H1 (cell line): ENCODE results near the gene OPA3. TPM values are rescaled to one million over a fixed set of nuclear protein-coding genes. Genes with fewer than 3 reads are reported as not detected.

Experiments used
- CTCF ChIA-PET: fragments of 300-600 bp; sonication (Branson Sonifier 250); formaldehyde crosslinking; loops from one replicate; lab custom pipeline; 2021; ENCODE audit not compliant: partially characterized antibody; lab: Charles Lee
- POLR2A ChIA-PET: fragments of 300-600 bp; sonication (Branson Sonifier 250); formaldehyde crosslinking; loops from one replicate; lab custom pipeline; 2021; ENCODE audit warnings: inconsistent platforms; ENCODE audit not compliant: partially characterized antibody; lab: Charles Lee
- DNase-seq, 2 experiments: peaks; one replicate each; pipeline versions ENCODE4 v3.0.0 to v3.0.0-alpha.2; 2010 to 2022; ENCODE audit warnings: low spot score in 2 of 2, low read depth in 1 of 2, mixed read lengths in 1 of 2
- FAIRE-seq: peaks from 2 replicates; lab custom pipeline; 2011; peaks lifted over from hg19 to GRCh38; lab: Jason Lieb, UNC
- H2AFZ ChIP-seq: 2 replicates; pipeline ENCODE4 v1.8.1; 2012; ENCODE audit warnings: low read length, inconsistent platforms
- H2AK5ac ChIP-seq: 2 replicates; pipeline ENCODE4 v1.6.1; 2013; ENCODE audit warnings: low read depth, low read length
- H2BK120ac ChIP-seq: replicated peaks from 2 replicates; pipeline ENCODE3; 2013; ENCODE audit warnings: low read depth, low read length, inconsistent platforms
- H2BK12ac ChIP-seq: 2 replicates; pipeline ENCODE4 v1.6.1; 2013; ENCODE audit warnings: low read depth, low read length
- H2BK15ac ChIP-seq: 2 replicates; pipeline ENCODE4 v1.6.1; 2013; ENCODE audit warnings: low read length
- H2BK20ac ChIP-seq: 2 replicates; pipeline ENCODE4 v1.6.1; 2013; ENCODE audit warnings: low read length
- H2BK5ac ChIP-seq: 2 replicates; pipeline ENCODE4 v1.6.1; 2013; ENCODE audit warnings: low read depth, low read length
- H3K14ac ChIP-seq: 2 replicates; pipeline ENCODE4 v1.6.1; 2013; ENCODE audit warnings: inconsistent platforms; ENCODE audit not compliant: insufficient read length
- H3K18ac ChIP-seq: 2 replicates; pipeline ENCODE4 v1.6.1; 2013; ENCODE audit warnings: low read length; ENCODE audit errors: extremely low read depth
- H3K23ac ChIP-seq: 2 replicates; pipeline ENCODE4 v1.6.1; 2013; ENCODE audit warnings: inconsistent platforms; ENCODE audit not compliant: insufficient read length
- H3K23me2 ChIP-seq: 2 replicates; pipeline ENCODE4 v1.6.1; 2013; ENCODE audit warnings: low read depth, low read length
- H3K27ac ChIP-seq: 2 replicates; pipeline ENCODE4 v1.6.1; 2011; ENCODE audit warnings: low read depth, low read length, inconsistent platforms
- H3K27me3 ChIP-seq, 4 experiments: replicated peaks in 1 of 4; 1 replicate in 1 of 4; 2 replicates in 3 of 4; pipeline versions ENCODE4 v1.6.1 to v1.8.1; 2011 to 2013; ENCODE audit warnings: low read length in 3 of 4, mild to moderate bottlenecking in 3 of 4, inconsistent platforms in 2 of 4, mixed read lengths in 2 of 4, moderate library complexity in 1 of 4; ENCODE audit not compliant: control insufficient read depth in 3 of 4, insufficient read depth in 3 of 4; ENCODE audit errors: extremely low read depth in 1 of 4
- H3K36me3 ChIP-seq, 4 experiments: 2 replicates each; pipeline versions ENCODE4 v1.6.1 to v1.8.1; 2011 to 2013; ENCODE audit warnings: mild to moderate bottlenecking in 4 of 4, low read length in 3 of 4, moderate library complexity in 2 of 4, control low read depth in 1 of 4, inconsistent platforms in 1 of 4; ENCODE audit not compliant: insufficient read depth in 4 of 4, control insufficient read depth in 2 of 4
- H3K4ac ChIP-seq: replicated peaks from 2 replicates; pipeline ENCODE3; 2013; ENCODE audit warnings: low read length, low read depth, mixed read lengths, inconsistent platforms; ENCODE audit not compliant: insufficient read length
- H3K4me1 ChIP-seq, 4 experiments: replicated peaks in 1 of 4; 1 replicate in 1 of 4; 2 replicates in 3 of 4; pipeline versions ENCODE4 v1.6.1 to v1.8.1; 2011 to 2013; ENCODE audit warnings: low read length in 3 of 4, inconsistent platforms in 2 of 4, mixed read lengths in 1 of 4; ENCODE audit not compliant: insufficient read depth in 4 of 4, control insufficient read depth in 3 of 4
- H3K4me2 ChIP-seq, 2 experiments: 2 replicates each; pipeline versions ENCODE4 v1.6.1 to v1.8.1; 2011 to 2013; ENCODE audit warnings: low read depth in 2 of 2, low read length in 2 of 2, control low read depth in 1 of 2, inconsistent platforms in 1 of 2, mild to moderate bottlenecking in 1 of 2; ENCODE audit not compliant: insufficient read depth in 1 of 2
- H3K4me3 ChIP-seq, 4 experiments: fragments of 200-600, 300-600 bp in 1 of 4; sonication (generic), shearing (Covaris generic), sonication (Bioruptor Twin) in 1 of 4; 2 replicates each; pipeline versions ENCODE4 v1.5.1 to v1.8.1; 2011 to 2016; ENCODE audit warnings: low read length in 4 of 4, low read depth in 3 of 4, control low read depth in 2 of 4, inconsistent platforms in 2 of 4, mild to moderate bottlenecking in 2 of 4, mixed read lengths in 1 of 4, moderate library complexity in 1 of 4; ENCODE audit not compliant: insufficient read depth in 2 of 4; ENCODE audit errors: extremely low read depth in 1 of 4
- H3K56ac ChIP-seq: replicated peaks from 2 replicates; pipeline ENCODE3; 2013; ENCODE audit warnings: low read depth, mild to moderate bottlenecking, mixed read lengths, low read length, inconsistent platforms; ENCODE audit not compliant: insufficient read length
- H3K79me1 ChIP-seq: 2 replicates; pipeline ENCODE4 v1.6.1; 2013; ENCODE audit warnings: low read depth, low read length, control low read depth
- H3K79me2 ChIP-seq, 2 experiments: 2 replicates each; pipeline versions ENCODE4 v1.6.1 to v1.8.1; 2012 to 2013; ENCODE audit warnings: low read length in 2 of 2, mild to moderate bottlenecking in 2 of 2, inconsistent platforms in 1 of 2; ENCODE audit not compliant: insufficient read depth in 2 of 2, control insufficient read depth in 1 of 2
- H3K9ac ChIP-seq, 4 experiments: replicated peaks in 1 of 4; 1 replicate in 1 of 4; 2 replicates in 3 of 4; pipeline versions ENCODE4 v1.6.1 to v1.8.1; 2011 to 2013; ENCODE audit warnings: low read depth in 3 of 4, low read length in 3 of 4, control low read depth in 2 of 4, mild to moderate bottlenecking in 2 of 4, moderate library complexity in 2 of 4, inconsistent platforms in 1 of 4; ENCODE audit errors: extremely low read depth in 1 of 4
- H3K9me3 ChIP-seq, 2 experiments: 2 replicates each; pipeline versions ENCODE4 v1.6.1 to v1.8.1; 2012 to 2013; ENCODE audit warnings: mild to moderate bottlenecking in 2 of 2, moderate library complexity in 2 of 2, control low read depth in 1 of 2, inconsistent platforms in 1 of 2, low read depth in 1 of 2, low read length in 1 of 2, mixed read lengths in 1 of 2; ENCODE audit not compliant: insufficient read depth in 2 of 2
- H4K20me1 ChIP-seq, 2 experiments: replicated peaks in 1 of 2; 2 replicates each; pipeline versions ENCODE3 to v1.8.1; 2011 to 2013; ENCODE audit warnings: inconsistent platforms in 2 of 2, low read length in 2 of 2, mild to moderate bottlenecking in 1 of 2; ENCODE audit not compliant: insufficient read depth in 2 of 2, control insufficient read depth in 1 of 2
- H4K5ac ChIP-seq: 2 replicates; pipeline ENCODE4 v1.6.1; 2013; ENCODE audit warnings: low read length, low read depth, mixed read lengths, inconsistent platforms; ENCODE audit not compliant: insufficient read length
- H4K8ac ChIP-seq: 2 replicates; pipeline ENCODE4 v1.8.0; 2013; ENCODE audit warnings: mild to moderate bottlenecking, moderate library complexity, low read length, inconsistent platforms; ENCODE audit not compliant: insufficient read depth; ENCODE audit errors: extremely low read depth
- H4K91ac ChIP-seq: replicated peaks from 2 replicates; pipeline ENCODE3; 2013; ENCODE audit warnings: low read length, mixed read lengths, inconsistent platforms; ENCODE audit not compliant: insufficient read length
- BCL11A ChIP-seq, 2 experiments: IDR thresholded peaks; one replicate each; pipeline ENCODE4 v1.6.1; 2011; ENCODE audit warnings: low read depth in 2 of 2, low read length in 2 of 2, mild to moderate bottlenecking in 2 of 2
- CBX8 ChIP-seq: fragments of 300-800, 300-1000 bp; sonication (generic); IDR thresholded peaks from 2 replicates; pipeline ENCODE4 v1.7.1; 2016; ENCODE audit warnings: low read depth, low read length, borderline replicate concordance
- CEBPB ChIP-seq: IDR thresholded peaks from 2 replicates; pipeline ENCODE4 v1.6.1; 2012; ENCODE audit warnings: low read depth, low read length
- GABPA ChIP-seq: IDR thresholded peaks from 2 replicates; pipeline ENCODE4 v1.6.1; 2011; ENCODE audit warnings: mild to moderate bottlenecking, low read length, moderate library complexity, borderline replicate concordance; ENCODE audit not compliant: insufficient read depth
- HDAC2 ChIP-seq, 2 experiments: fragments of 300-600 bp in 1 of 2; sonication (generic) in 1 of 2; IDR thresholded peaks; 2 replicates each; pipeline ENCODE4 v1.6.1; 2011 to 2012; ENCODE audit warnings: low read depth in 2 of 2, low read length in 2 of 2, mild to moderate bottlenecking in 2 of 2, moderate library complexity in 2 of 2, borderline replicate concordance in 1 of 2, inconsistent platforms in 1 of 2
- NANOG ChIP-seq: IDR thresholded peaks from 2 replicates; pipeline ENCODE4 v1.6.1; 2011; ENCODE audit warnings: low read length, low read depth, mild to moderate bottlenecking, inconsistent platforms; ENCODE audit not compliant: insufficient read depth, poor library complexity, severe bottlenecking
- RAD21 ChIP-seq, 2 experiments: IDR thresholded peaks in 1 of 2; conservative IDR thresholded peaks in 1 of 2; 2 replicates each; pipeline ENCODE4 v1.6.1; 2011; ENCODE audit warnings: low read depth in 2 of 2, low read length in 2 of 2, improper control_type of control experiment in 1 of 2, inconsistent platforms in 1 of 2, mild to moderate bottlenecking in 1 of 2, moderate library complexity in 1 of 2
- RBBP5 ChIP-seq: IDR thresholded peaks from 2 replicates; pipeline ENCODE4 v1.7.1; 2012; ENCODE audit warnings: low read depth, mild to moderate bottlenecking, inconsistent platforms, low read length, moderate library complexity, borderline replicate concordance
- SIX5 ChIP-seq: IDR thresholded peaks from 2 replicates; pipeline ENCODE4 v1.6.1; 2011; ENCODE audit warnings: mild to moderate bottlenecking, low read depth, low read length
- SP1 ChIP-seq: IDR thresholded peaks from 2 replicates; pipeline ENCODE4 v1.6.1; 2011; ENCODE audit warnings: low read depth, low read length
- SRF ChIP-seq: IDR thresholded peaks from 2 replicates; pipeline ENCODE4 v1.6.1; 2011; ENCODE audit warnings: mild to moderate bottlenecking, low read depth, low read length, moderate library complexity
- WGBS, 2 experiments: shearing (Covaris generic) in 1 of 2; methylation state at CpG; one replicate each; pipeline versions ENCODE4 v1.1.6 to v1.1.7; 2013 to 2015; ENCODE audit warnings: low lambda C conversion rate in 2 of 2, mixed read lengths in 2 of 2, inconsistent platforms in 1 of 2, low coverage in 1 of 2, missing lambda C conversion rate in 1 of 2; ENCODE audit not compliant: insufficient replicate concordance in 2 of 2, insufficient coverage in 1 of 2, insufficient read length in 1 of 2; ENCODE audit errors: extremely low coverage in 1 of 2, missing lambda C conversion rate in 1 of 2; 5-methylcytosine and 5-hydroxymethylcytosine counted together
- polyA plus RNA-seq, 7 experiments: library from polyadenylated mRNA; depleted of rRNA in 3 of 7; stranded (reverse) in 5 of 7; unstranded in 2 of 7; fragments of >200 nt in 5 of 7; fragments of 200-250 nt in 2 of 7; gene quantifications; 1 replicate in 5 of 7; 2 replicates in 1 of 7; 4 replicates in 1 of 7; pipeline versions ENCODE4 v1.2.1 to v1.2.3, GENCODE V29; 2011 to 2013; ENCODE audit warnings: missing spikeins in 2 of 7, mixed read lengths in 2 of 7
- total RNA-seq: library from RNA; stranded (reverse); fragmentation: NEBNext Ultra II Directional; extraction: Animal tissue kit (Norgen Biotek cat#: 25700); gene quantifications from 2 replicates; pipeline ENCODE4 v1.2.1, GENCODE V29; 2021

The OPA3 gene
- total and polyA plus RNA-seq, 2 of the 8 experiments (the other 6 are each of a cell fraction or from before 2014, with no cell fraction given): 12.5 to 14.5 TPM

GRCh38 chr19:45517641-45518468 is 66.7 kb downstream of the OPA3 start:
- DNase-seq: no peak
- H3K23me2 ChIP-seq: no peaks in the 10 kb centered on the region
- H3K4me1 ChIP-seq: no peaks in the 10 kb centered on the region
- no peak overlapping the region for H3K9ac ChIP-seq
- H2BK120ac ChIP-seq: no peak overlapping the region
- no peak overlapping the region for H3K4me3 ChIP-seq
- CTCF ChIA-PET: interaction anchor here (0.6 to 2.9 kb wide), 4 partner anchors 23 to 124 kb away, joined by 3 to 8 read pairs (median 4); no protein-coding TSS in a partner anchor
- H2BK20ac ChIP-seq: no peak overlapping the region
- 91% methylated on average over 44 of the region's 50 CpGs; no CpG with 5 or more reads in 1 of the 2 experiments for WGBS, 2 experiments
- no peak overlapping the region for H3K27ac ChIP-seq
- no peak overlapping the region for H4K5ac ChIP-seq
- H3K36me3 ChIP-seq: peaks cover 12 to 42% (median 21%) of the 10 kb centered on the region in 4 experiments
- no peak overlapping the region for H3K18ac ChIP-seq
- POLR2A ChIA-PET: interaction anchor here (1.4 kb wide), 1 partner anchor 11 kb away, joined by 3 read pairs; no protein-coding TSS in a partner anchor
- peaks cover 16 to 29% of the 10 kb centered on the region in 2 experiments for H4K20me1 ChIP-seq
- H2AFZ ChIP-seq: no peak overlapping the region
- no peak overlapping the region for H3K56ac ChIP-seq
- no peak overlapping the region for H2BK12ac ChIP-seq
- H3K79me2 ChIP-seq: peaks cover 10 to 36% of the 10 kb centered on the region in 2 experiments; a peak in 3 of 4 replicates
- H3K27me3 ChIP-seq: no peaks in the 10 kb centered on the region
- H3K4ac ChIP-seq: no peak overlapping the region
- no peaks in the 10 kb centered on the region for H3K9me3 ChIP-seq
- H4K91ac ChIP-seq: no peak overlapping the region
- peaks cover 23% of the 10 kb centered on the region for H3K79me1 ChIP-seq
- no peak overlapping the region for H3K14ac ChIP-seq
- H4K8ac ChIP-seq: no peak overlapping the region; the same call in 1 of the 2 replicates
- no peak overlapping the region for H2BK15ac ChIP-seq
- H3K23ac ChIP-seq: no peak overlapping the region
- H2AK5ac ChIP-seq: no peak overlapping the region
- FAIRE-seq: no peak
- H2BK5ac ChIP-seq: no peak overlapping the region
- H3K4me2 ChIP-seq: no peak overlapping the region
- TF ChIP-seq SRF: no peak
- no peak for TF ChIP-seq HDAC2 (IDR thresholded peaks at IDR 0.05; ENCODE audit: borderline replicate concordance in 1 of 2, low read depth in 2 of 2, low read length in 2 of 2)
- TF ChIP-seq NANOG: no peak
- no peak for TF ChIP-seq BCL11A (IDR thresholded peaks at IDR 0.05; ENCODE audit: low read depth in 2 of 2, low read length in 2 of 2)
- no peak for TF ChIP-seq RAD21 (IDR thresholded peaks at IDR 0.05 in 1 of 2, conservative IDR thresholded peaks at IDR 0.05 in 1 of 2; ENCODE audit: low read depth in 2 of 2, low read length in 2 of 2)
- TF ChIP-seq SIX5: no peak
- TF ChIP-seq SP1: no peak
- no peak for TF ChIP-seq RBBP5
- TF ChIP-seq GABPA: no peak
- TF ChIP-seq CBX8: no peak
- TF ChIP-seq CEBPB: no peak
